HK-2 (cell line): ENCODE data around the gene OR2T34.
"Not testable (repeated sequence)": the region's sequence is repeated elsewhere in the genome, so short reads cannot be mapped to it uniquely, and the experiment has no call there.

Source experiments
- DNase-seq: peaks from one replicate; pipeline ENCODE4 v3.0.0-alpha.2; 2018; ENCODE audit not compliant: unreplicated experiment

OR2T34 gene

DNA sequence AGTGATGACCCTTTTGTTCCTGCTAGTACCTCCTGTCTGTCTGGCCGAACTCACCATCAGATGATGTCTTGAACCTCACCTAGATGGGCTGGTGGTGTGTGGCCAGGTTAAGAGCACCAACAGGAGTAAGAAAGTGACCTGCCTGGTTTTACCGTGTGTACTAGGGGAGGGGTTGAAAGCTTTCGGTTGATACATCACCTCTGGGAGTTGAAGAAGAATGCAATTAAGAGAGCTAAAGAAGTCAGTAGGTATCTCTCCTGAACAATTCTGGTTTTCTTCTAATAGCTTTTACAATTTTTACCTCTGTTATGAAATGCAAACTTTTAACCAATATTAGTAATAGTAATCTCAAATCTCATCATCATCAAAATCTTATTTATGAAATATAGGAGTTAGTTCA is 11.9 kb downstream of the OR2T34 start, which contains the start of gene OR2T29:
TSS of gene OR2T29 (minus strand) at position 101 of the 400 bp plus-strand sequence. CDS start 3,281 bp downstream, outside the sequence.
- not testable (repeated sequence) for DNase-seq

DNA sequence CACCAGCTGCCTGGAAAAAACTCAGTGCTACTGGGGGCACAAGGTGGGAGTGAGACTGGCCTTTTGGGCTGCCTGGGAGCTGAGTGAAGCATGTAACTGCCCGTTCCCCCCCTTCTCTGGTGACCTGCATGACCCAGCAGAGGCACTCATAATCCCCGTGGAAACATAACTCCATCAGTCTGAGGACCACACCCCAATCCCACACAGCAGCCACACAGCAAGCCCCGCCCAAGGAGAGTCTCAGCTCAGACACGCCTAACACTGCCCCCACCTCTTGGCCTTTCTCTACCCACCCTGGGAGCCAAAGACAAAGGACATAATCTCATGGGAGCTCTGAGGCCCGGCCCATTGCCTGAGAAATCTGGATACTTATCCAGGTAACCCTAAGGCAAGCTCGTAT is 23.5 kb downstream of the OR2T34 start:
- DNase-seq = not testable (repeated sequence)

GRCh38 chr1:248547383-248547782 is 27.2 kb downstream of the OR2T34 start:
- not testable (repeated sequence) for DNase-seq

DNA sequence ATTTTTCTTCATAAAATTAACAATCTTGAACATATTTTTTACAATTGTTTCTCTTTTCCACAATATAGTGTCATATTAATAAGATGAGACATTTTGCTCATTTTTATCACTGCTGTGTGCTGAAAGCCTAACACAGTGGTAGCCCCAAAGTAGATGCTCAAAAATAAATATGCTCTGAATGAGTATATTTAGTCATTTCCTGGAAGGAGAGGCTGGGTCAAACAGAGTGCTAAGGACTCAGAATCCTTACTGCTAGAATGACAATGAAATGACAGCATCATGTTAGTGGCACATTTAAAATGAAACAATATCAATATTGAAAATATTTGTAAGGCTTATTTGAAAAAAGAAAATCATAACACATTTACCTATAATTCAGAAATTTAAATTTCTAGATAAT is 37.1 kb downstream of the OR2T34 start:
- DNase-seq = not testable (repeated sequence)
